GM12878 (cell line): ENCODE data around the gene TGIF2.

Source experiments
- ATF7 ChIP-seq: fragments of 450-650 bp; IDR thresholded peaks from 2 replicates; pipeline ENCODE4 v1.6.1; 2016; ENCODE audit warnings: low read depth, mild to moderate bottlenecking
- BCL11A ChIP-seq: IDR thresholded peaks from 2 replicates; pipeline ENCODE4 v1.6.1; 2011; ENCODE audit warnings: low read depth, low read length
- EZH2 ChIP-seq: IDR thresholded peaks from 2 replicates; pipeline ENCODE4 v1.6.1; 2012; ENCODE audit warnings: low read depth, mild to moderate bottlenecking, control low read depth, inconsistent platforms, low read length, borderline replicate concordance; ENCODE audit not compliant: control insufficient read depth
- POLR2A ChIP-seq: IDR thresholded peaks from 2 replicates; pipeline ENCODE4 v1.6.1; 2011; ENCODE audit warnings: low read depth, mild to moderate bottlenecking, low read length
- ZNF274 ChIP-seq: IDR thresholded peaks from one replicate; pipeline ENCODE4 v1.8.0; 2011; ENCODE audit not compliant: insufficient read length, insufficient read depth
- TF ChIP-seq, protein P1 (sequence below), 3 experiments: IDR thresholded peaks in 2 of 3; conservative IDR thresholded peaks in 1 of 3; 2 replicates each; pipeline ENCODE4 v1.5.1; 2011; ENCODE audit warnings: low read depth in 3 of 3, low read length in 3 of 3, mild to moderate bottlenecking in 3 of 3, control low read depth in 2 of 3, moderate library complexity in 2 of 3, inconsistent platforms in 1 of 3, mixed read lengths in 1 of 3; ENCODE audit not compliant: control insufficient read depth in 2 of 3, insufficient read depth in 1 of 3; ENCODE audit errors: extremely low read depth in 1 of 3
- TF ChIP-seq, protein P2 (sequence below): IDR thresholded peaks from 2 replicates; pipeline ENCODE4 v1.6.1; 2011; ENCODE audit warnings: borderline replicate concordance, low read depth, mild to moderate bottlenecking, moderate library complexity, low read length; ENCODE audit not compliant: insufficient read depth, poor library complexity, severe bottlenecking
- TF ChIP-seq, protein P3 (sequence below): IDR thresholded peaks from 2 replicates; pipeline ENCODE4 v1.6.1; 2012; ENCODE audit warnings: low read depth, low read length, improper control_type of control experiment
- TF ChIP-seq, protein P4 (sequence below): IDR thresholded peaks from 2 replicates; pipeline ENCODE4 v1.6.1; 2012; ENCODE audit warnings: low read depth, low read length, improper control_type of control experiment

DNA sequence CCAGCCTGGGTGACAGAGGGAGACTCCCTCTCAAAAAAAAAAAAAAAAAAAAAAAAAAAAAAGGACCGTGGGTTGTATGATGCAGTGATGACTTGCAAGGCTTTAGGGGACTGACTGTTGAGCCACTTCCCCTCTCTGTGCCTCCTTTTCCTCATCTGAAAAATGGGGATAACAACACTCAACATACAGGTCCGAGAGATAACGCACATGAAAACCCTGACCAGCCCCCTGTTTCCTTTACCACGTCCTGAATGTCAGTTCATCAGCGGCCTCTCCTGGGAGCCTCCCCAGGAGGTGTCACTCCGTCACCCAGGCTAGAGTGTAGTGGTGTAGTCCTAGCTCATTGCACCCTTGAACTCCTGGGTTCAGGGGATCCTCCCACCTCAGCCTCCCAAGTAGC is 68.7 kb downstream of the TGIF2 start:
- TF ChIP-seq, protein P1, sequence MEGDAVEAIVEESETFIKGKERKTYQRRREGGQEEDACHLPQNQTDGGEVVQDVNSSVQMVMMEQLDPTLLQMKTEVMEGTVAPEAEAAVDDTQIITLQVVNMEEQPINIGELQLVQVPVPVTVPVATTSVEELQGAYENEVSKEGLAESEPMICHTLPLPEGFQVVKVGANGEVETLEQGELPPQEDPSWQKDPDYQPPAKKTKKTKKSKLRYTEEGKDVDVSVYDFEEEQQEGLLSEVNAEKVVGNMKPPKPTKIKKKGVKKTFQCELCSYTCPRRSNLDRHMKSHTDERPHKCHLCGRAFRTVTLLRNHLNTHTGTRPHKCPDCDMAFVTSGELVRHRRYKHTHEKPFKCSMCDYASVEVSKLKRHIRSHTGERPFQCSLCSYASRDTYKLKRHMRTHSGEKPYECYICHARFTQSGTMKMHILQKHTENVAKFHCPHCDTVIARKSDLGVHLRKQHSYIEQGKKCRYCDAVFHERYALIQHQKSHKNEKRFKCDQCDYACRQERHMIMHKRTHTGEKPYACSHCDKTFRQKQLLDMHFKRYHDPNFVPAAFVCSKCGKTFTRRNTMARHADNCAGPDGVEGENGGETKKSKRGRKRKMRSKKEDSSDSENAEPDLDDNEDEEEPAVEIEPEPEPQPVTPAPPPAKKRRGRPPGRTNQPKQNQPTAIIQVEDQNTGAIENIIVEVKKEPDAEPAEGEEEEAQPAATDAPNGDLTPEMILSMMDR (IDR thresholded peaks at IDR 0.05 in 2 of 3, conservative IDR thresholded peaks at IDR 0.05 in 1 of 3; ENCODE audit: control insufficient read depth in 2 of 3, extremely low read depth in 1 of 3, insufficient read depth in 1 of 3, low read depth in 3 of 3, low read length in 3 of 3): no peak
- TF ChIP-seq BCL11A (no peak), ZNF274 (no peak), EZH2 (no peak), POLR2A (no peak), ATF7 (no peak)
- TF ChIP-seq, protein P2, sequence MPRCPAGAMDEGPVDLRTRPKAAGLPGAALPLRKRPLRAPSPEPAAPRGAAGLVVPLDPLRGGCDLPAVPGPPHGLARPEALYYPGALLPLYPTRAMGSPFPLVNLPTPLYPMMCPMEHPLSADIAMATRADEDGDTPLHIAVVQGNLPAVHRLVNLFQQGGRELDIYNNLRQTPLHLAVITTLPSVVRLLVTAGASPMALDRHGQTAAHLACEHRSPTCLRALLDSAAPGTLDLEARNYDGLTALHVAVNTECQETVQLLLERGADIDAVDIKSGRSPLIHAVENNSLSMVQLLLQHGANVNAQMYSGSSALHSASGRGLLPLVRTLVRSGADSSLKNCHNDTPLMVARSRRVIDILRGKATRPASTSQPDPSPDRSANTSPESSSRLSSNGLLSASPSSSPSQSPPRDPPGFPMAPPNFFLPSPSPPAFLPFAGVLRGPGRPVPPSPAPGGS: no peak
- TF ChIP-seq, protein P3, sequence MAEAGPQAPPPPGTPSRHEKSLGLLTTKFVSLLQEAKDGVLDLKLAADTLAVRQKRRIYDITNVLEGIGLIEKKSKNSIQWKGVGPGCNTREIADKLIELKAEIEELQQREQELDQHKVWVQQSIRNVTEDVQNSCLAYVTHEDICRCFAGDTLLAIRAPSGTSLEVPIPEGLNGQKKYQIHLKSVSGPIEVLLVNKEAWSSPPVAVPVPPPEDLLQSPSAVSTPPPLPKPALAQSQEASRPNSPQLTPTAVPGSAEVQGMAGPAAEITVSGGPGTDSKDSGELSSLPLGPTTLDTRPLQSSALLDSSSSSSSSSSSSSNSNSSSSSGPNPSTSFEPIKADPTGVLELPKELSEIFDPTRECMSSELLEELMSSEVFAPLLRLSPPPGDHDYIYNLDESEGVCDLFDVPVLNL: no peak
- TF ChIP-seq, protein P4, sequence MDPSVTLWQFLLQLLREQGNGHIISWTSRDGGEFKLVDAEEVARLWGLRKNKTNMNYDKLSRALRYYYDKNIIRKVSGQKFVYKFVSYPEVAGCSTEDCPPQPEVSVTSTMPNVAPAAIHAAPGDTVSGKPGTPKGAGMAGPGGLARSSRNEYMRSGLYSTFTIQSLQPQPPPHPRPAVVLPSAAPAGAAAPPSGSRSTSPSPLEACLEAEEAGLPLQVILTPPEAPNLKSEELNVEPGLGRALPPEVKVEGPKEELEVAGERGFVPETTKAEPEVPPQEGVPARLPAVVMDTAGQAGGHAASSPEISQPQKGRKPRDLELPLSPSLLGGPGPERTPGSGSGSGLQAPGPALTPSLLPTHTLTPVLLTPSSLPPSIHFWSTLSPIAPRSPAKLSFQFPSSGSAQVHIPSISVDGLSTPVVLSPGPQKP: no peak
